Gastrocnemius medialis (tissue), 4 donors: ENCODE data around the gene WDR20. TPM values are rescaled to one million over a fixed set of nuclear protein-coding genes. Genes with fewer than 3 reads are reported as not detected.
"Not testable (repeated sequence)": the region's sequence is repeated elsewhere in the genome, so short reads cannot be mapped to it uniquely, and the experiment has no call there.

Experiments
- ATAC-seq, 2 donors: fragments of 150-250 bp; one replicate each; pipeline ENCODE4 v1.9.1; 2016
- DNase-seq, 2 donors: peaks; one replicate each; pipeline ENCODE4 v3.0.0-alpha.2; 2019
- H3K27ac ChIP-seq, 4 donors: fragments of 200-600 bp; sonication (generic); 1 replicate in 1 of 4; 2 replicates in 3 of 4; pipeline ENCODE4 v1.5.1; 2016 to 2018; ENCODE audit warnings: mild to moderate bottlenecking in 2 of 4, moderate library complexity in 1 of 4
- H3K27me3 ChIP-seq, 3 donors: fragments of 200-600 bp; sonication (generic) in 2 of 3; 1 replicate in 1 of 3; 2 replicates in 2 of 3; pipeline versions ENCODE4 v1.5.1 to v1.6.0; 2016 to 2019; ENCODE audit warnings: mild to moderate bottlenecking in 1 of 3, moderate library complexity in 1 of 3
- H3K36me3 ChIP-seq, 2 donors: fragments of 200-600 bp; sonication (generic) in 1 of 2; one replicate each; pipeline ENCODE4 v1.5.1; 2017 to 2018
- H3K4me1 ChIP-seq, 2 donors: fragments of 200-600 bp; sonication (generic) in 1 of 2; one replicate each; pipeline ENCODE4 v1.5.1; 2016 to 2017; ENCODE audit warnings: mild to moderate bottlenecking in 2 of 2
- H3K4me3 ChIP-seq, 4 donors: fragments of 200-600 bp; sonication (generic) in 3 of 4; 1 replicate in 1 of 4; 2 replicates in 3 of 4; pipeline ENCODE4 v1.5.1; 2016 to 2019; ENCODE audit warnings: mild to moderate bottlenecking in 2 of 4
- H3K9me3 ChIP-seq, 3 donors: fragments of 200-600 bp; sonication (generic) in 2 of 3; 1 replicate in 1 of 3; 2 replicates in 2 of 3; pipeline ENCODE4 v1.5.1; 2016 to 2019
- CTCF ChIP-seq, 5 experiments: fragments of 450-650 bp in 3 of 5; fragments of 200-600 bp in 2 of 5; sonication (generic) in 2 of 5; IDR thresholded peaks in 4 of 5; conservative IDR thresholded peaks in 1 of 5; 1 replicate in 4 of 5; 2 replicates in 1 of 5; pipeline ENCODE4 v1.5.1; 2016 to 2019; ENCODE audit warnings: antibody characterized with exemption in 5 of 5, mild to moderate bottlenecking in 3 of 5, moderate library complexity in 3 of 5
- POLR2A ChIP-seq, 2 donors: fragments of 450-650 bp; IDR thresholded peaks; one replicate each; pipeline ENCODE4 v1.6.1; 2017; ENCODE audit warnings: antibody characterized with exemption in 2 of 2, mild to moderate bottlenecking in 2 of 2, moderate library complexity in 2 of 2
- in situ Hi-C, 4 donors: fragments of 200-750 bp; cut with MboI; loops; one replicate each; pipeline versions ENCODE4 v1.15.0 to v1.8.0; 2017; ENCODE audit warnings: low sequenced_read_pairs in 4 of 4
- intact Hi-C: fragments of 100-400 bp; cut with DNase I; formaldehyde crosslinking; loops from one replicate; pipeline ENCODE4 v1.15.1; 2023; ENCODE audit warnings: low total_unique reads
- total RNA-seq, 4 donors: library from RNA; depleted of rRNA; stranded (reverse); fragments of >200 nt; gene quantifications; one replicate each; pipeline versions ENCODE4 v1.1.0 to v1.2.3, GENCODE V29; 2016

Gene WDR20
- total RNA-seq, 4 donors from 2014 or later, result 18.1 to 49.7 (median 21.0) TPM

GRCh38 chr14:102145395-102145794 lies 5.7 kb downstream of the WDR20 start:
- H3K4me1 ChIP-seq, result peaks cover 30 to 35% of the 10 kb centered on the region in 2 donors
- H3K4me3 ChIP-seq, result no peak overlapping the region
- in situ Hi-C loops, result loop anchor here in 2 of 4 donors (10.0 to 25.0 kb wide), 2 partner anchors 167 to 169 kb away; partner anchors contain the start of genes ZNF839 (in 2 of the 2) and MOK (in 1 of the 2)
- H3K36me3 ChIP-seq, result no peaks in the 10 kb centered on the region
- intact Hi-C loops, result no loop called here
- TF ChIP-seq POLR2A (IDR thresholded peaks at IDR 0.05), result no peak
- TF ChIP-seq CTCF (IDR thresholded peaks at IDR 0.05 in 4 of 5, conservative IDR thresholded peaks at IDR 0.05 in 1 of 5), result no peak
- ATAC-seq, result no peak
- H3K27me3 ChIP-seq, result no peaks in the 10 kb centered on the region
- no peak overlapping the region for H3K27ac ChIP-seq
- DNase-seq, result no peak
- no peaks in the 10 kb centered on the region for H3K9me3 ChIP-seq

DNA sequence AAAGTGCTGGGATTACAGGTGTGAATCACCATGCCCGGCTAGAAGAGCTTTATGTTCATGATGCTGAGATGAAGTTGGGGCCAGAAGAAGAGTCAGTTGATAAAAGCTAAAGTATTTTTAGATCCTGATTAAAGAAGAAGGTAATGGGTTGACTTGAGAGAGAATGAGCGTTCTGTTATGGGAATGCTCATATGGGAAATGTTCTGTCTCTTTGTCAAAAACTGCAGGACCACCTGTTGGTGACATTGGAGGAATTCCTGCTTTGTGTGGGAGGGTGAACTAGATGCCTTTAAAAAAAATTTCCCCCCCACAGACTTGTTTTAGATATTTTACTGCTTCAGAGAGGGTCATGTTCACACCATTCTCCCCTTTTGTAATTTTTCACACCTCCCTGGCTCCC lies 6.7 kb downstream of the WDR20 start:
- peaks cover 20 to 30% of the 10 kb centered on the region in 2 donors for H3K4me1 ChIP-seq
- ATAC-seq, result no peak

GRCh38 chr14:102150083-102150482 lies 10.4 kb downstream of the WDR20 start:
- ATAC-seq, result no peak
- no peak overlapping the region for H3K27ac ChIP-seq

More for the DNA sequence above, 6.7 kb downstream of the WDR20 start:
- no peaks in the 10 kb centered on the region for H3K27me3 ChIP-seq
- H3K4me3 ChIP-seq, result no peak overlapping the region
- in situ Hi-C loops (loop anchor here in 2 of 4 donors (10.0 to 25.0 kb wide), 2 partner anchors 166 to 168 kb away; partner anchors contain the start of genes ZNF839 (in 2 of the 2) and MOK (in 1 of the 2)), intact Hi-C loops (no loop called here)
- DNase-seq, result no peak
- TF ChIP-seq CTCF (IDR thresholded peaks at IDR 0.05 in 4 of 5, conservative IDR thresholded peaks at IDR 0.05 in 1 of 5), result no peak
- TF ChIP-seq POLR2A (IDR thresholded peaks at IDR 0.05), result no peak
- no peak overlapping the region for H3K27ac ChIP-seq
- no peaks in the 10 kb centered on the region for H3K36me3 ChIP-seq
- H3K9me3 ChIP-seq, result no peaks in the 10 kb centered on the region

GRCh38 chr14:102150744-102151143 lies 11.0 kb downstream of the WDR20 start:
- in situ Hi-C loops, result no loop called here
- H3K4me1 ChIP-seq, result peaks cover 23 to 45% of the 10 kb centered on the region in 2 donors

More at GRCh38 chr14:102150083-102150482, 10.4 kb downstream of the WDR20 start:
- TF ChIP-seq CTCF (IDR thresholded peaks at IDR 0.05 in 4 of 5, conservative IDR thresholded peaks at IDR 0.05 in 1 of 5) (no peak), POLR2A (IDR thresholded peaks at IDR 0.05) (no peak)
- Histone ChIP-seq H3K4me3 (no peak overlapping the region), H3K4me1 (peaks cover 21 to 40% of the 10 kb centered on the region in 2 donors), H3K27me3 (no peaks in the 10 kb centered on the region), H3K9me3 (no peaks in the 10 kb centered on the region), H3K36me3 (no peaks in the 10 kb centered on the region)
- no peak for DNase-seq
- in situ Hi-C loops, result no loop called here
- intact Hi-C loops, result no loop called here

DNA sequence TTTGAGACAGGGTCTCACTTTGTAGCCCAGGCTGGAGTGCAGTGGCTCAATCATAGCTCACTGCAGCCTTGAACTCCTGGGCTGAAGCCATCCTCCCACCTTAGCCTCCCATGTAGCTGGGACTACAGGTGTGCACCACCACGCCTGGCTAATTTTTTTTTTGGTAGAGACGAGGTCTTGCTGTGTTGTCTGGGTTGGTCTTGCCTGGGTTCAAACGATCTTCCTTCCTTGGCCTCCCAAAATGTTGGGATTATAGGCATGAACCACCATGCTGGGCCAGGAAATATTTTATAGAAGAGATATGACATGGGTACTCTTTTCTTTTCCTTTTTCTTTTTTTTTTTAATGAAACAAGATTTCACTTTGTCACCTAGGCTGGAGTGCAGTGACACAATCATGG lies 11.7 kb downstream of the WDR20 start:
- H3K36me3 ChIP-seq, H3K4me3 ChIP-seq, H3K27me3 ChIP-seq, in situ Hi-C loops, ATAC-seq, intact Hi-C loops, DNase-seq, H3K9me3 ChIP-seq, H3K27ac ChIP-seq: not testable (repeated sequence)
- peaks cover 20 to 42% of the 10 kb centered on the region in 2 donors for H3K4me1 ChIP-seq

More at GRCh38 chr14:102150744-102151143, 11.0 kb downstream of the WDR20 start:
- Histone ChIP-seq H3K4me3 (no peak overlapping the region), H3K36me3 (no peaks in the 10 kb centered on the region), H3K27ac (no peak overlapping the region), H3K27me3 (no peaks in the 10 kb centered on the region), H3K9me3 (no peaks in the 10 kb centered on the region)
- ATAC-seq (no peak), DNase-seq (no peak)
- intact Hi-C loops, result no loop called here
- TF ChIP-seq POLR2A (IDR thresholded peaks at IDR 0.05) (no peak), CTCF (IDR thresholded peaks at IDR 0.05 in 4 of 5, conservative IDR thresholded peaks at IDR 0.05 in 1 of 5) (no peak)
